Right atrium auricular region (tissue), 2 donors: ENCODE data around the gene PTPN12. TPM values are rescaled to one million over a fixed set of nuclear protein-coding genes. Genes with fewer than 3 reads are reported as not detected.
"Not testable (repeated sequence)": the region's sequence is repeated elsewhere in the genome, so short reads cannot be mapped to it uniquely, and the experiment has no call there.

Experiments used
- DNase-seq: peaks from one replicate; pipeline ENCODE4 v3.0.0-alpha.2; 2019; ENCODE audit warnings: low spot score
- H3K27ac ChIP-seq, 2 donors: fragments of 200-600 bp; sonication (generic); 1 replicate in 1 of 2; 2 replicates in 1 of 2; pipeline ENCODE4 v1.5.1; 2016 to 2019
- H3K27me3 ChIP-seq, 2 donors: fragments of 200-600 bp; sonication (generic); one replicate each; pipeline versions ENCODE4 v1.5.1 to v1.6.0; 2017 to 2019
- H3K36me3 ChIP-seq: fragments of 200-600 bp; sonication (generic); one replicate; pipeline ENCODE4 v1.5.1; 2016
- H3K4me1 ChIP-seq, 2 donors: fragments of 200-600 bp; sonication (generic); one replicate each; pipeline versions ENCODE4 v1.5.1 to v1.6.0; 2017 to 2019
- H3K4me3 ChIP-seq, 2 donors: fragments of 200-600 bp; sonication (generic); 1 replicate in 1 of 2; 2 replicates in 1 of 2; pipeline ENCODE4 v1.5.1; 2017 to 2019; ENCODE audit warnings: mild to moderate bottlenecking in 1 of 2, moderate library complexity in 1 of 2
- H3K9me3 ChIP-seq, 2 donors: fragments of 200-600 bp; sonication (generic); one replicate each; pipeline ENCODE4 v1.5.1; 2019
- CTCF ChIP-seq, 2 donors: fragments of 200-600 bp; sonication (generic); IDR thresholded peaks; one replicate each; pipeline ENCODE4 v1.5.1; 2019; ENCODE audit warnings: antibody characterized with exemption in 2 of 2
- total RNA-seq, 2 donors: library from RNA; depleted of rRNA; stranded (reverse); fragments of >200 nt; gene quantifications; one replicate each; pipeline ENCODE4 v1.1.0, GENCODE V29; 2016

PTPN12 gene
- total RNA-seq, 2 donors from 2014 or later = 38.8 to 54.2 TPM

GRCh38 chr7:77648742-77649338, 111.7 kb downstream of the PTPN12 start:
- no peak for TF ChIP-seq CTCF (IDR thresholded peaks at IDR 0.05)
- no peaks in the 10 kb centered on the region for H3K4me1 ChIP-seq
- no peak overlapping the region for H3K4me3 ChIP-seq
- H3K27me3 ChIP-seq = no peaks in the 10 kb centered on the region
- no peak for DNase-seq
- no peak overlapping the region for H3K27ac ChIP-seq
- H3K9me3 ChIP-seq = no peaks in the 10 kb centered on the region
- H3K36me3 ChIP-seq = peaks cover 20% of the 10 kb centered on the region

GRCh38 chr7:77649716-77650349, 112.7 kb downstream of the PTPN12 start:
- no peaks in the 10 kb centered on the region for H3K4me1 ChIP-seq
- no peak for TF ChIP-seq CTCF (IDR thresholded peaks at IDR 0.05)
- no peaks in the 10 kb centered on the region for H3K27me3 ChIP-seq
- H3K4me3 ChIP-seq = no peak overlapping the region
- H3K36me3 ChIP-seq = peaks cover 11% of the 10 kb centered on the region
- no peak for DNase-seq
- H3K27ac ChIP-seq = no peak overlapping the region
- no peaks in the 10 kb centered on the region for H3K9me3 ChIP-seq

- no peak for DNase-seq
- Histone ChIP-seq H3K27me3 (no peaks in the 10 kb centered on the region), H3K4me1 (no peaks in the 10 kb centered on the region), H3K27ac (no peak overlapping the region), H3K4me3 (no peak overlapping the region), H3K9me3 (no peaks in the 10 kb centered on the region), H3K36me3 (peaks cover 13% of the 10 kb centered on the region)
- peak; percentile 62 to 77 for TF ChIP-seq CTCF (IDR thresholded peaks at IDR 0.05)
Observed at GRCh38 chr7:77651575-77652162, 114.6 kb downstream of the PTPN12 start.

GRCh38 chr7:77652826-77653225, 115.7 kb downstream of the PTPN12 start:
- H3K4me3 ChIP-seq, DNase-seq, H3K27ac ChIP-seq, H3K27me3 ChIP-seq, H3K9me3 ChIP-seq, H3K4me1 ChIP-seq: not testable (repeated sequence)
- H3K36me3 ChIP-seq = peaks cover 20% of the 10 kb centered on the region

GRCh38 chr7:77653572-77653971, 116.5 kb downstream of the PTPN12 start:
- no peak for TF ChIP-seq CTCF (IDR thresholded peaks at IDR 0.05)
- H3K4me1 ChIP-seq = no peaks in the 10 kb centered on the region
- no peaks in the 10 kb centered on the region for H3K9me3 ChIP-seq
- H3K4me3 ChIP-seq = no peak overlapping the region
- no peak for DNase-seq
- H3K36me3 ChIP-seq = peaks cover 20% of the 10 kb centered on the region
- H3K27ac ChIP-seq = no peak overlapping the region
- no peaks in the 10 kb centered on the region for H3K27me3 ChIP-seq

- Histone ChIP-seq H3K36me3 (peaks cover 20% of the 10 kb centered on the region), H3K27ac (no peak overlapping the region), H3K9me3 (no peaks in the 10 kb centered on the region), H3K4me1 (no peaks in the 10 kb centered on the region), H3K4me3 (no peak overlapping the region), H3K27me3 (no peaks in the 10 kb centered on the region)
- no peak for DNase-seq
- TF ChIP-seq CTCF (IDR thresholded peaks at IDR 0.05) = no peak
Observed at GRCh38 chr7:77655356-77655755, 118.3 kb downstream of the PTPN12 start.
